Osteoblast (primary cell): ENCODE data around the gene SLC39A7. TPM values are rescaled to one million over a fixed set of nuclear protein-coding genes. Genes with fewer than 3 reads are reported as not detected.
A peak's percentile ranks its signal among the peaks of the same experiment; 100 is the strongest.

ENCODE experiments used
- DNase-seq: peaks from one replicate; pipeline ENCODE4 v3.0.0; 2011; ENCODE audit warnings: low spot score, mixed read lengths; ENCODE audit not compliant: insufficient read length; ENCODE audit errors: missing footprints
- H2AFZ ChIP-seq: 2 replicates; pipeline ENCODE4 v1.6.0; 2011; ENCODE audit warnings: mild to moderate bottlenecking, low read length
- H3K27ac ChIP-seq: 2 replicates; pipeline ENCODE4 v1.5.1; 2011; ENCODE audit warnings: mild to moderate bottlenecking, low read depth, low read length, moderate library complexity
- H3K27me3 ChIP-seq: 2 replicates; pipeline ENCODE4 v1.6.0; 2012; ENCODE audit warnings: mild to moderate bottlenecking, control low read depth, inconsistent platforms, low read length, moderate library complexity; ENCODE audit not compliant: insufficient read depth
- H3K36me3 ChIP-seq: 2 replicates; pipeline ENCODE4 v1.5.1; 2011; ENCODE audit warnings: mild to moderate bottlenecking, low read length, control low read depth, moderate library complexity; ENCODE audit not compliant: insufficient read depth
- H3K4me1 ChIP-seq: 2 replicates; pipeline ENCODE4 v1.5.1; 2011; ENCODE audit warnings: mild to moderate bottlenecking, low read length, control low read depth, moderate library complexity; ENCODE audit not compliant: insufficient read depth
- H3K4me2 ChIP-seq: 2 replicates; pipeline ENCODE4 v1.6.0; 2011; ENCODE audit warnings: mild to moderate bottlenecking, low read length; ENCODE audit not compliant: insufficient read depth
- H3K4me3 ChIP-seq: fragments of 200-600 bp; sonication (generic); 3 replicates; pipeline ENCODE4 v1.5.1; 2012; ENCODE audit warnings: mild to moderate bottlenecking, low read length, inconsistent platforms; ENCODE audit not compliant: insufficient read depth
- H3K79me2 ChIP-seq: 2 replicates; pipeline ENCODE4 v1.6.0; 2012; ENCODE audit warnings: mild to moderate bottlenecking, low read length, control low read depth, inconsistent platforms; ENCODE audit not compliant: insufficient read depth
- H3K9me3 ChIP-seq: 2 replicates; pipeline ENCODE4 v1.5.1; 2011; ENCODE audit warnings: low read depth, low read length, control low read depth
- H4K20me1 ChIP-seq: 2 replicates; pipeline ENCODE4 v1.6.0; 2012; ENCODE audit warnings: mild to moderate bottlenecking, low read length, control low read depth; ENCODE audit not compliant: insufficient read depth
- total RNA-seq: library from RNA; depleted of rRNA; stranded (reverse); fragments of >200 nt; gene quantifications from 2 replicates; pipeline ENCODE4 v1.2.3, GENCODE V29; 2012
- TF ChIP-seq, protein P1 (sequence below): IDR thresholded peaks from 2 replicates; pipeline ENCODE4 v1.5.1; 2011; ENCODE audit warnings: mild to moderate bottlenecking, low read depth, low read length, moderate library complexity; ENCODE audit errors: extremely low read depth

SLC39A7 gene
- total RNA-seq, 1 donor, result 108 TPM

- Histone ChIP-seq H3K36me3 (peaks cover 33% of the 10 kb centered on the region), H3K27ac (peak overlapping the region; percentile 98), H3K79me2 (peaks cover 66% of the 10 kb centered on the region)
Observed at GRCh38 chr6:33201935-33202334, 1.3 kb downstream of the SLC39A7 start.

DNA sequence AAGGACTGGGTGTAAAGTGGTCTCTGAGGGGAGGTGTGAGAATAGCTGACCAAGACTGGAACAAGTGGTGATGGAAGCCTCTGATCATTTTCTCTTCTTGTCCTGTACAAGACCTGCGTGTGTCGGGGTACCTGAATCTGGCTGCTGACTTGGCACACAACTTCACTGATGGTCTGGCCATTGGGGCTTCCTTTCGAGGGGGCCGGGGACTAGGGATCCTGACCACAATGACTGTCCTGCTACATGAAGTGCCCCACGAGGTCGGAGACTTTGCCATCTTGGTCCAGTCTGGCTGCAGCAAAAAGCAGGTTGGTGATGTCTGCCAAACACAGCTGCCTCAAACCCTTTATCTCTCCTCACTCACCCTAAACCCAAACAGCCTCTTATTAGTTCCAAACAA lies 2.1 kb downstream of the SLC39A7 start:
- no peaks in the 10 kb centered on the region for H3K27me3 ChIP-seq
- H2AFZ ChIP-seq, result no peak overlapping the region
- no peaks in the 10 kb centered on the region for H3K9me3 ChIP-seq
- peaks cover 44% of the 10 kb centered on the region for H4K20me1 ChIP-seq
- peaks cover 29% of the 10 kb centered on the region for H3K36me3 ChIP-seq
- peak overlapping the region; percentile 17 for H3K27ac ChIP-seq
- H3K79me2 ChIP-seq, result peaks cover 64% of the 10 kb centered on the region
- peak overlapping the region; percentile 99 for H3K4me2 ChIP-seq
- peaks cover 63% of the 10 kb centered on the region for H3K4me1 ChIP-seq
- peak; percentile 84 for DNase-seq
- TF ChIP-seq, protein P1, sequence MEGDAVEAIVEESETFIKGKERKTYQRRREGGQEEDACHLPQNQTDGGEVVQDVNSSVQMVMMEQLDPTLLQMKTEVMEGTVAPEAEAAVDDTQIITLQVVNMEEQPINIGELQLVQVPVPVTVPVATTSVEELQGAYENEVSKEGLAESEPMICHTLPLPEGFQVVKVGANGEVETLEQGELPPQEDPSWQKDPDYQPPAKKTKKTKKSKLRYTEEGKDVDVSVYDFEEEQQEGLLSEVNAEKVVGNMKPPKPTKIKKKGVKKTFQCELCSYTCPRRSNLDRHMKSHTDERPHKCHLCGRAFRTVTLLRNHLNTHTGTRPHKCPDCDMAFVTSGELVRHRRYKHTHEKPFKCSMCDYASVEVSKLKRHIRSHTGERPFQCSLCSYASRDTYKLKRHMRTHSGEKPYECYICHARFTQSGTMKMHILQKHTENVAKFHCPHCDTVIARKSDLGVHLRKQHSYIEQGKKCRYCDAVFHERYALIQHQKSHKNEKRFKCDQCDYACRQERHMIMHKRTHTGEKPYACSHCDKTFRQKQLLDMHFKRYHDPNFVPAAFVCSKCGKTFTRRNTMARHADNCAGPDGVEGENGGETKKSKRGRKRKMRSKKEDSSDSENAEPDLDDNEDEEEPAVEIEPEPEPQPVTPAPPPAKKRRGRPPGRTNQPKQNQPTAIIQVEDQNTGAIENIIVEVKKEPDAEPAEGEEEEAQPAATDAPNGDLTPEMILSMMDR, result no peak
- peak overlapping the region; percentile 81 for H3K4me3 ChIP-seq

More at GRCh38 chr6:33201935-33202334, 1.3 kb downstream of the SLC39A7 start:
- TF ChIP-seq, protein P1, result no peak
- Histone ChIP-seq H2AFZ (no peak overlapping the region), H3K4me3 (peak overlapping the region; percentile 81), H3K4me2 (peak overlapping the region; percentile 99), H3K27me3 (no peaks in the 10 kb centered on the region), H3K4me1 (peaks cover 67% of the 10 kb centered on the region), H3K9me3 (no peaks in the 10 kb centered on the region), H4K20me1 (peaks cover 51% of the 10 kb centered on the region)
- DNase-seq, result peak; percentile 71

DNA sequence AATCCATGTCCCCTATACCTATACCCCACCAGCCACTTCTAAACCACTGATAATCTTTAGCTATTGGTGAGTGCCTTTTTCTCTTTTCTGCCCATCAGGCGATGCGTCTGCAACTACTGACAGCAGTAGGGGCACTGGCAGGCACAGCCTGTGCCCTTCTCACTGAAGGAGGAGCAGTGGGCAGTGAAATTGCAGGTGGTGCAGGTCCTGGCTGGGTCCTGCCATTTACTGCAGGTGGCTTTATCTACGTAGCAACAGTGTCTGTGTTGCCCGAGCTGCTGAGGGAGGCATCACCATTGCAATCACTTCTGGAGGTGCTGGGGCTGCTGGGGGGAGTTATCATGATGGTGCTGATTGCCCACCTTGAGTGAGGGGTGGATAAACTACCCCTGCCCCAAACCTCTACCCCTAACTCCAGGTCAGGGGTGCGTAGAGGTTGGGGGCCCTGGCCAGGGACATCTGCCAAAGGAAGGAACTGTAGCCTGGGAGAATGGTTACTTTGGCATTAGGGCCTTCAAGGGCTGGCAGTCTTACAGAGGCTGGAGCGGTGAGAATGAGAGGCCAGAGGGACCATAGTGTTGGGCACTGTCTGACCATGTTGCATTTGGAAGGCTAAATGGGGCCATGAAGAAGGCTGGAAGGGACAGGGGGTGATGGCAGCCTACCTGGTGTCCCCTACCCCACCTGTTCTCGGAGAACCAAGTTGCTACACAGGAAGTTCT lies 2.9 kb downstream of the SLC39A7 start:
- no peaks in the 10 kb centered on the region for H3K27me3 ChIP-seq
- H3K4me3 ChIP-seq, result no peak overlapping the region
- DNase-seq, result peak; percentile 35
- peak overlapping the region; percentile 47 for H3K4me2 ChIP-seq
- TF ChIP-seq, protein P1, result no peak
- H3K9me3 ChIP-seq, result no peaks in the 10 kb centered on the region
- H3K27ac ChIP-seq, result peak overlapping the region; percentile 47
- peaks cover 59% of the 10 kb centered on the region for H3K79me2 ChIP-seq
- H2AFZ ChIP-seq, result no peak overlapping the region
- H4K20me1 ChIP-seq, result peaks cover 36% of the 10 kb centered on the region
- H3K4me1 ChIP-seq, result peaks cover 60% of the 10 kb centered on the region
- H3K36me3 ChIP-seq, result peaks cover 29% of the 10 kb centered on the region

DNA sequence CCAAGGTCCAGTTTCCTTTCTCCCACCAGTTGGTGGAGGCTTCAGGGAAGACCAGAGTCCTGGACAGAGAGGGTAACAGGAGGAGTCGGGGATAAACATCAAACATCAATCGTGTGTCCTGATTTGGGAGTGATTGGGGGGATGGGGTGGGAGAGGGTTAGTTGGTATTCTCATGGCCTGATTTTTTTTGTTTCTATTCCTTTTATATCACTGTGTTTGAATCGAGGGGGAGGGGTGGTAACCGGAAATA lies 3.4 kb downstream of the SLC39A7 start:
- peaks cover 61% of the 10 kb centered on the region for H3K4me1 ChIP-seq
- peak overlapping the region; percentile 47 for H3K27ac ChIP-seq
- H3K4me3 ChIP-seq, result no peak overlapping the region
- H3K27me3 ChIP-seq, result no peaks in the 10 kb centered on the region
- H3K36me3 ChIP-seq, result peaks cover 29% of the 10 kb centered on the region
- H4K20me1 ChIP-seq, result peaks cover 33% of the 10 kb centered on the region
- TF ChIP-seq, protein P1, result no peak
- peak overlapping the region; percentile 47 for H3K4me2 ChIP-seq
- DNase-seq, result no peak
- no peaks in the 10 kb centered on the region for H3K9me3 ChIP-seq
- no peak overlapping the region for H2AFZ ChIP-seq
- H3K79me2 ChIP-seq, result peaks cover 58% of the 10 kb centered on the region
